H1 (cell line): ENCODE results near the gene MRPS12. TPM values are rescaled to one million over a fixed set of nuclear protein-coding genes. Genes with fewer than 3 reads are reported as not detected.

ENCODE experiments used
- CTCF ChIA-PET: fragments of 300-600 bp; sonication (Branson Sonifier 250); formaldehyde crosslinking; loops from one replicate; lab custom pipeline; 2021; ENCODE audit not compliant: partially characterized antibody; lab: Charles Lee
- POLR2A ChIA-PET: fragments of 300-600 bp; sonication (Branson Sonifier 250); formaldehyde crosslinking; loops from one replicate; lab custom pipeline; 2021; ENCODE audit warnings: inconsistent platforms; ENCODE audit not compliant: partially characterized antibody; lab: Charles Lee
- DNase-seq, 2 experiments: peaks; one replicate each; pipeline versions ENCODE4 v3.0.0 to v3.0.0-alpha.2; 2010 to 2022; ENCODE audit warnings: low spot score in 2 of 2, low read depth in 1 of 2, mixed read lengths in 1 of 2
- FAIRE-seq: peaks from 2 replicates; lab custom pipeline; 2011; peaks lifted over from hg19 to GRCh38; lab: Jason Lieb, UNC
- H2AFZ ChIP-seq: 2 replicates; pipeline ENCODE4 v1.8.1; 2012; ENCODE audit warnings: low read length, inconsistent platforms
- H2AK5ac ChIP-seq: 2 replicates; pipeline ENCODE4 v1.6.1; 2013; ENCODE audit warnings: low read depth, low read length
- H2BK120ac ChIP-seq: replicated peaks from 2 replicates; pipeline ENCODE3; 2013; ENCODE audit warnings: low read depth, low read length, inconsistent platforms
- H2BK12ac ChIP-seq: 2 replicates; pipeline ENCODE4 v1.6.1; 2013; ENCODE audit warnings: low read depth, low read length
- H2BK15ac ChIP-seq: 2 replicates; pipeline ENCODE4 v1.6.1; 2013; ENCODE audit warnings: low read length
- H2BK20ac ChIP-seq: 2 replicates; pipeline ENCODE4 v1.6.1; 2013; ENCODE audit warnings: low read length
- H2BK5ac ChIP-seq: 2 replicates; pipeline ENCODE4 v1.6.1; 2013; ENCODE audit warnings: low read depth, low read length
- H3K14ac ChIP-seq: 2 replicates; pipeline ENCODE4 v1.6.1; 2013; ENCODE audit warnings: inconsistent platforms; ENCODE audit not compliant: insufficient read length
- H3K18ac ChIP-seq: 2 replicates; pipeline ENCODE4 v1.6.1; 2013; ENCODE audit warnings: low read length; ENCODE audit errors: extremely low read depth
- H3K23ac ChIP-seq: 2 replicates; pipeline ENCODE4 v1.6.1; 2013; ENCODE audit warnings: inconsistent platforms; ENCODE audit not compliant: insufficient read length
- H3K23me2 ChIP-seq: 2 replicates; pipeline ENCODE4 v1.6.1; 2013; ENCODE audit warnings: low read depth, low read length
- H3K27ac ChIP-seq: 2 replicates; pipeline ENCODE4 v1.6.1; 2011; ENCODE audit warnings: low read depth, low read length, inconsistent platforms
- H3K27me3 ChIP-seq, 4 experiments: replicated peaks in 1 of 4; 1 replicate in 1 of 4; 2 replicates in 3 of 4; pipeline versions ENCODE4 v1.6.1 to v1.8.1; 2011 to 2013; ENCODE audit warnings: low read length in 3 of 4, mild to moderate bottlenecking in 3 of 4, inconsistent platforms in 2 of 4, mixed read lengths in 2 of 4, moderate library complexity in 1 of 4; ENCODE audit not compliant: control insufficient read depth in 3 of 4, insufficient read depth in 3 of 4; ENCODE audit errors: extremely low read depth in 1 of 4
- H3K36me3 ChIP-seq, 4 experiments: 2 replicates each; pipeline versions ENCODE4 v1.6.1 to v1.8.1; 2011 to 2013; ENCODE audit warnings: mild to moderate bottlenecking in 4 of 4, low read length in 3 of 4, moderate library complexity in 2 of 4, control low read depth in 1 of 4, inconsistent platforms in 1 of 4; ENCODE audit not compliant: insufficient read depth in 4 of 4, control insufficient read depth in 2 of 4
- H3K4ac ChIP-seq: replicated peaks from 2 replicates; pipeline ENCODE3; 2013; ENCODE audit warnings: low read length, low read depth, mixed read lengths, inconsistent platforms; ENCODE audit not compliant: insufficient read length
- H3K4me1 ChIP-seq, 4 experiments: replicated peaks in 1 of 4; 1 replicate in 1 of 4; 2 replicates in 3 of 4; pipeline versions ENCODE4 v1.6.1 to v1.8.1; 2011 to 2013; ENCODE audit warnings: low read length in 3 of 4, inconsistent platforms in 2 of 4, mixed read lengths in 1 of 4; ENCODE audit not compliant: insufficient read depth in 4 of 4, control insufficient read depth in 3 of 4
- H3K4me2 ChIP-seq, 2 experiments: 2 replicates each; pipeline versions ENCODE4 v1.6.1 to v1.8.1; 2011 to 2013; ENCODE audit warnings: low read depth in 2 of 2, low read length in 2 of 2, control low read depth in 1 of 2, inconsistent platforms in 1 of 2, mild to moderate bottlenecking in 1 of 2; ENCODE audit not compliant: insufficient read depth in 1 of 2
- H3K4me3 ChIP-seq, 4 experiments: fragments of 200-600, 300-600 bp in 1 of 4; sonication (generic), shearing (Covaris generic), sonication (Bioruptor Twin) in 1 of 4; 2 replicates each; pipeline versions ENCODE4 v1.5.1 to v1.8.1; 2011 to 2016; ENCODE audit warnings: low read length in 4 of 4, low read depth in 3 of 4, control low read depth in 2 of 4, inconsistent platforms in 2 of 4, mild to moderate bottlenecking in 2 of 4, mixed read lengths in 1 of 4, moderate library complexity in 1 of 4; ENCODE audit not compliant: insufficient read depth in 2 of 4; ENCODE audit errors: extremely low read depth in 1 of 4
- H3K56ac ChIP-seq: replicated peaks from 2 replicates; pipeline ENCODE3; 2013; ENCODE audit warnings: low read depth, mild to moderate bottlenecking, mixed read lengths, low read length, inconsistent platforms; ENCODE audit not compliant: insufficient read length
- H3K79me1 ChIP-seq: 2 replicates; pipeline ENCODE4 v1.6.1; 2013; ENCODE audit warnings: low read depth, low read length, control low read depth
- H3K79me2 ChIP-seq, 2 experiments: 2 replicates each; pipeline versions ENCODE4 v1.6.1 to v1.8.1; 2012 to 2013; ENCODE audit warnings: low read length in 2 of 2, mild to moderate bottlenecking in 2 of 2, inconsistent platforms in 1 of 2; ENCODE audit not compliant: insufficient read depth in 2 of 2, control insufficient read depth in 1 of 2
- H3K9ac ChIP-seq, 4 experiments: replicated peaks in 1 of 4; 1 replicate in 1 of 4; 2 replicates in 3 of 4; pipeline versions ENCODE4 v1.6.1 to v1.8.1; 2011 to 2013; ENCODE audit warnings: low read depth in 3 of 4, low read length in 3 of 4, control low read depth in 2 of 4, mild to moderate bottlenecking in 2 of 4, moderate library complexity in 2 of 4, inconsistent platforms in 1 of 4; ENCODE audit errors: extremely low read depth in 1 of 4
- H3K9me3 ChIP-seq, 2 experiments: 2 replicates each; pipeline versions ENCODE4 v1.6.1 to v1.8.1; 2012 to 2013; ENCODE audit warnings: mild to moderate bottlenecking in 2 of 2, moderate library complexity in 2 of 2, control low read depth in 1 of 2, inconsistent platforms in 1 of 2, low read depth in 1 of 2, low read length in 1 of 2, mixed read lengths in 1 of 2; ENCODE audit not compliant: insufficient read depth in 2 of 2
- H4K20me1 ChIP-seq, 2 experiments: replicated peaks in 1 of 2; 2 replicates each; pipeline versions ENCODE3 to v1.8.1; 2011 to 2013; ENCODE audit warnings: inconsistent platforms in 2 of 2, low read length in 2 of 2, mild to moderate bottlenecking in 1 of 2; ENCODE audit not compliant: insufficient read depth in 2 of 2, control insufficient read depth in 1 of 2
- H4K5ac ChIP-seq: 2 replicates; pipeline ENCODE4 v1.6.1; 2013; ENCODE audit warnings: low read length, low read depth, mixed read lengths, inconsistent platforms; ENCODE audit not compliant: insufficient read length
- H4K8ac ChIP-seq: 2 replicates; pipeline ENCODE4 v1.8.0; 2013; ENCODE audit warnings: mild to moderate bottlenecking, moderate library complexity, low read length, inconsistent platforms; ENCODE audit not compliant: insufficient read depth; ENCODE audit errors: extremely low read depth
- H4K91ac ChIP-seq: replicated peaks from 2 replicates; pipeline ENCODE3; 2013; ENCODE audit warnings: low read length, mixed read lengths, inconsistent platforms; ENCODE audit not compliant: insufficient read length
- BRCA1 ChIP-seq: IDR thresholded peaks from 2 replicates; pipeline ENCODE4 v1.6.1; 2012; ENCODE audit warnings: low read depth, low read length, improper control_type of control experiment
- POLR2A ChIP-seq, 2 experiments: IDR thresholded peaks; 1 replicate in 1 of 2; 2 replicates in 1 of 2; pipeline ENCODE4 v1.6.1; 2011; ENCODE audit warnings: low read depth in 2 of 2, low read length in 2 of 2, mild to moderate bottlenecking in 2 of 2; ENCODE audit errors: control extremely low read depth in 1 of 2
- POLR2AphosphoS5 ChIP-seq: IDR thresholded peaks from 2 replicates; pipeline ENCODE4 v1.6.1; 2011; ENCODE audit warnings: low read depth, low read length
- SRF ChIP-seq: IDR thresholded peaks from 2 replicates; pipeline ENCODE4 v1.6.1; 2011; ENCODE audit warnings: mild to moderate bottlenecking, low read depth, low read length, moderate library complexity
- YY1 ChIP-seq: IDR thresholded peaks from 2 replicates; pipeline ENCODE4 v1.6.1; 2011; ENCODE audit warnings: low read depth, mild to moderate bottlenecking, low read length
- WGBS, 2 experiments: shearing (Covaris generic) in 1 of 2; methylation state at CpG; one replicate each; pipeline versions ENCODE4 v1.1.6 to v1.1.7; 2013 to 2015; ENCODE audit warnings: low lambda C conversion rate in 2 of 2, mixed read lengths in 2 of 2, inconsistent platforms in 1 of 2, low coverage in 1 of 2, missing lambda C conversion rate in 1 of 2; ENCODE audit not compliant: insufficient replicate concordance in 2 of 2, insufficient coverage in 1 of 2, insufficient read length in 1 of 2; ENCODE audit errors: extremely low coverage in 1 of 2, missing lambda C conversion rate in 1 of 2; 5-methylcytosine and 5-hydroxymethylcytosine counted together
- polyA plus RNA-seq, 7 experiments: library from polyadenylated mRNA; depleted of rRNA in 3 of 7; stranded (reverse) in 5 of 7; unstranded in 2 of 7; fragments of >200 nt in 5 of 7; fragments of 200-250 nt in 2 of 7; gene quantifications; 1 replicate in 5 of 7; 2 replicates in 1 of 7; 4 replicates in 1 of 7; pipeline versions ENCODE4 v1.2.1 to v1.2.3, GENCODE V29; 2011 to 2013; ENCODE audit warnings: missing spikeins in 2 of 7, mixed read lengths in 2 of 7
- total RNA-seq: library from RNA; stranded (reverse); fragmentation: NEBNext Ultra II Directional; extraction: Animal tissue kit (Norgen Biotek cat#: 25700); gene quantifications from 2 replicates; pipeline ENCODE4 v1.2.1, GENCODE V29; 2021

The MRPS12 gene
- total and polyA plus RNA-seq, 2 of the 8 experiments (the other 6 are each of a cell fraction or from before 2014, with no cell fraction given) = 79.0 to 175 TPM

DNA sequence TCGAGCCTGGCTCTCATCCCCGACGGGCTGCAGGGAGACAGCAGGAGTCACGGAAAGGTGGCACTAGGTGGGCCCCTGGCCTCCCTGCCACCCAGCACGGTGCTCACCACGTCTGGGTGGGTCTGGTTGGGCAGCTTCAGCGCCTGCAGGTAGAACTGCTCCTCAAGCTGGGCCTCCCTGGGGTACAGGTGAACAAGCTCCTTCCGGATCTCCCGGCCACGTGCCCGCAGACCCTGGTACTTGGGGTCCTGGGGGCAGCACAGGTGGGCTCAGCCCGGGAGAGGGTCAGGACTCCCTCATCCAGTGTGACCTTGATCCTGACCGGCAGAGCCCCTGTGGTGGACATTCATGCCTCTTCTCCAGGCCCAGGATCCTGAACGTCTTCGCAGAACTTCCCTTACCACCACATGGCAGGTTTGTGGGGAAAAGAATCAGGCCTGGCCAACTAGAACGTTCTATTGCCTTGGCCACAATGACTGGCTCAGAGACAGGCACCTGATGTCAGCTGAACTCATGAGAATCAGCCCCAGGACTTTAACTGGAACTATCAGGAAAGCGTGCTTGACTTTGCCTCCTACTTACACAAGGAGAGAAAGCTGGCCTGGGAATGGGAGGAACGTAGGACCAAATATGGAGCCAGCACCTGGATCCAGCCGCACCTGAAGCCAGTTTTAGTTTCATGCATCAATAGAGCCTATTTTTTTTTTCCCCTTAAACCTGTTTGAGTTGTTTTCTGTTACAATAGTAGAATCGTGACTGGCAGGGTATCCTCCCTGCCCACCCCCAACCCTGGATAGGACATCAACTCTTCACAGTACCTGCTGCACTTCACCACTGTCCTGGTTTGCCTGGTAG is 9.1 kb upstream of the MRPS12 start:
- no peak for FAIRE-seq
- 94% methylated on average over 20 of the region's 20 CpGs; no CpG with 5 or more reads in 1 of the 2 experiments for WGBS, 2 experiments
- CTCF ChIA-PET = interaction anchor here (0.6 to 1.5 kb wide), 2 partner anchors 9 to 33 kb away, joined by 4 to 7 read pairs; partner anchors contain the start of genes MRPS12 and SARS2

More for the DNA sequence above, 9.1 kb upstream of the MRPS12 start:
- H3K23ac ChIP-seq = no peak overlapping the region
- H4K91ac ChIP-seq = no peak overlapping the region
- DNase-seq = no peak
- no peak overlapping the region for H4K5ac ChIP-seq
- no peak overlapping the region for H2BK20ac ChIP-seq
- no peak overlapping the region for H3K4me3 ChIP-seq
- POLR2A ChIA-PET = interaction anchor here (0.6 to 1.8 kb wide), 9 partner anchors 9 to 73 kb away, joined by 3 to 9 read pairs (median 3); partner anchors contain the start of genes CCER2, MRPS12 and SARS2
- H2BK120ac ChIP-seq = no peak overlapping the region
- peaks cover 3% of the 10 kb centered on the region for H3K79me1 ChIP-seq
- no peak overlapping the region for H3K14ac ChIP-seq
- no peak overlapping the region for H2BK5ac ChIP-seq
- no peak overlapping the region for H2AFZ ChIP-seq
- peaks cover 0 to 11% of the 10 kb centered on the region in 2 experiments for H4K20me1 ChIP-seq
- no peak overlapping the region for H2BK15ac ChIP-seq
- TF ChIP-seq SRF (0 out of 2 replicates have a peak, but pooled peaks have one; percentile 31), POLR2A (IDR thresholded peaks at IDR 0.05; ENCODE audit: control extremely low read depth in 1 of 2, low read depth in 2 of 2, low read length in 2 of 2) (0 out of 3 replicates have a peak, but pooled peaks of 1 of the 2 experiments have one; percentile 27), POLR2AphosphoS5 (peak; percentile 27; the same call in 1 of the 2 replicates), BRCA1 (no peak), YY1 (no peak)
- H3K23me2 ChIP-seq = peaks cover 6% of the 10 kb centered on the region; the same call in 1 of the 2 replicates
- no peak overlapping the region for H3K4ac ChIP-seq
- peaks cover 10 to 44% (median 25%) of the 10 kb centered on the region in 4 experiments for H3K36me3 ChIP-seq
- H3K27me3 ChIP-seq = no peaks in the 10 kb centered on the region
- H3K4me1 ChIP-seq = no peaks in the 10 kb centered on the region
- H2AK5ac ChIP-seq = no peak overlapping the region
- H3K79me2 ChIP-seq = no peaks in the 10 kb centered on the region; a peak in 1 of 4 replicates
- no peak overlapping the region for H3K18ac ChIP-seq
- H4K8ac ChIP-seq = no peak overlapping the region
- no peak overlapping the region for H3K4me2 ChIP-seq
- no peaks in the 10 kb centered on the region for H3K9me3 ChIP-seq
- no peak overlapping the region for H3K56ac ChIP-seq
- no peak overlapping the region for H2BK12ac ChIP-seq
- H3K27ac ChIP-seq = no peak overlapping the region
- no peak overlapping the region for H3K9ac ChIP-seq
